ENCODE results near the gene FHOD3. TPM values are rescaled to one million over a fixed set of nuclear protein-coding genes. Genes with fewer than 3 reads are reported as not detected.

Gene FHOD3
- total and polyA plus RNA-seq, 2 of the 8 experiments (the other 6 are each of a cell fraction or from before 2014, with no cell fraction given): 9.7 to 10.5 TPM

DNA sequence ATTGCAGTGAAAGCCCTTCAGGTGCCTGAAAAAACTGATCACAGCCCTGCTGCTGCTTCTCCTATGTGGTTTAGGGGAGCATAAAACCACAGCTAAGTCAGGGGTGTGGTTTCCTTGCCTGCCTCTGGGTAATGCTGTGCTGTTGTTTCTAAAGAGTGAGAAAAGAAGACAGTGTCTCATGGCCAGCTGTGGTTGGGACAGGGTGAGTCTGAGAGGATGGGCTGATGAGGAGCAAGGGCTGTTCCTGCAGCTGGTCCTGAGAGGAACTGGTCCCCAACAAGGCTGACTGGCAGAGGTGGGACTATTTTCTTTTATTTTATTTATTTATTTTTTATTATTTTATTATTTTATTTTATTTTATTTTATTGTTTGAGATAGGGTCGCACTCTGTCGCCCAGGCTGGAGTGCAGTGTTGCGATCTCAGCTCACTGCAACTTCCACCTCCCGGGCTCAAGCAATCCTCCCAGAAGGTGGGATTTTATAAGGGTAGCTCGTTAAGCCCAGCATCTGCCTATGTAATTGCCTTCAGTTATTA is 236.7 kb downstream of the FHOD3 start:
- Histone ChIP-seq H4K8ac (ENCODE audit: extremely low read depth, insufficient read depth, low read length) (no peak overlapping the region), H2BK15ac (ENCODE audit: low read length) (no peak overlapping the region), H3K27ac (ENCODE audit: low read depth, low read length) (no peak overlapping the region), H3K9ac (replicated peaks in 1 of 4; ENCODE audit: extremely low read depth in 1 of 4, low read depth in 3 of 4, low read length in 3 of 4) (no peak overlapping the region), H4K91ac (replicated peaks; ENCODE audit: insufficient read length, low read length) (no peak overlapping the region), H3K4ac (replicated peaks; ENCODE audit: insufficient read length, low read depth, low read length) (no peak overlapping the region), H3K4me3 (ENCODE audit: extremely low read depth in 1 of 4, insufficient read depth in 2 of 4, low read depth in 3 of 4, low read length in 4 of 4) (no peak overlapping the region), H2BK5ac (ENCODE audit: low read depth, low read length) (no peak overlapping the region), H3K4me1 (replicated peaks in 1 of 4; ENCODE audit: control insufficient read depth in 3 of 4, insufficient read depth in 4 of 4, low read length in 3 of 4) (peaks cover 0 to 8% (median 3%) of the 10 kb centered on the region in 4 experiments; a peak in 3 of 7 replicates), H3K14ac (ENCODE audit: insufficient read length) (no peak overlapping the region), H4K20me1 (replicated peaks in 1 of 2; ENCODE audit: control insufficient read depth in 1 of 2, insufficient read depth in 2 of 2, low read length in 2 of 2) (no peaks in the 10 kb centered on the region), H2BK120ac (replicated peaks; ENCODE audit: low read depth, low read length) (no peak overlapping the region), H3K27me3 (replicated peaks in 1 of 4; ENCODE audit: control insufficient read depth in 3 of 4, extremely low read depth in 1 of 4, insufficient read depth in 3 of 4, low read length in 3 of 4) (no peaks in the 10 kb centered on the region), H3K36me3 (ENCODE audit: control insufficient read depth in 2 of 4, insufficient read depth in 4 of 4, low read length in 3 of 4) (no peaks in the 10 kb centered on the region), H2AK5ac (ENCODE audit: low read depth, low read length) (no peak overlapping the region), H3K4me2 (ENCODE audit: insufficient read depth in 1 of 2, low read depth in 2 of 2, low read length in 2 of 2) (no peak overlapping the region), H3K9me3 (ENCODE audit: insufficient read depth in 2 of 2, low read depth in 1 of 2, low read length in 1 of 2) (no peaks in the 10 kb centered on the region), H2BK12ac (ENCODE audit: low read depth, low read length) (no peak overlapping the region), H3K18ac (ENCODE audit: extremely low read depth, low read length) (peak overlapping the region; percentile 10; the same call in 1 of the 2 replicates), H3K56ac (replicated peaks; ENCODE audit: insufficient read length, low read depth, low read length) (no peak overlapping the region), H2BK20ac (ENCODE audit: low read length) (no peak overlapping the region), H3K79me2 (ENCODE audit: control insufficient read depth in 1 of 2, insufficient read depth in 2 of 2, low read length in 2 of 2) (no peaks in the 10 kb centered on the region), H3K79me1 (ENCODE audit: low read depth, low read length) (no peaks in the 10 kb centered on the region), H3K23me2 (ENCODE audit: low read depth, low read length) (peaks cover 2% of the 10 kb centered on the region; the same call in 1 of the 2 replicates), H3K23ac (ENCODE audit: insufficient read length) (no peak overlapping the region), H2AFZ (ENCODE audit: low read length) (no peak overlapping the region), H4K5ac (ENCODE audit: insufficient read length, low read depth, low read length) (no peak overlapping the region)
- ChIA-PET CTCF (ENCODE audit: partially characterized antibody) (interaction anchor here (0.9 to 2.3 kb wide), 7 partner anchors 10 to 440 kb away, joined by 3 to 7 read pairs (median 5); no protein-coding TSS in a partner anchor), POLR2A (ENCODE audit: partially characterized antibody) (interaction anchor here (0.8 kb wide), 1 partner anchor 10 kb away, joined by 3 read pairs; no protein-coding TSS in a partner anchor)
- FAIRE-seq (no peak), DNase-seq (ENCODE audit: low read depth in 1 of 2, low spot score in 2 of 2) (no peak)
- WGBS, 2 experiments (ENCODE audit: extremely low coverage in 1 of 2, insufficient coverage in 1 of 2, insufficient read length in 1 of 2, insufficient replicate concordance in 2 of 2, low coverage in 1 of 2, low lambda C conversion rate in 2 of 2, missing lambda C conversion rate in 1 of 2): 97% methylated on average over 5 of the region's 5 CpGs; no CpG with 5 or more reads in 1 of the 2 experiments
- no peak for TF ChIP-seq SRF (IDR thresholded peaks at IDR 0.05; ENCODE audit: low read depth, low read length)
- TF ChIP-seq RXRA (IDR thresholded peaks at IDR 0.05; ENCODE audit: insufficient read depth, low read depth, low read length): no peak
- no peak for TF ChIP-seq ZNF274 (IDR thresholded peaks at IDR 0.05; ENCODE audit: borderline replicate concordance, extremely low read depth, low read length)
- no peak for TF ChIP-seq TBP (IDR thresholded peaks at IDR 0.05; ENCODE audit: low read depth, low read length)
- no peak for TF ChIP-seq SP2 (IDR thresholded peaks at IDR 0.05; ENCODE audit: low read length)
- TF ChIP-seq BACH1 (IDR thresholded peaks at IDR 0.05; ENCODE audit: low read length): no peak
- no peak for TF ChIP-seq ATF3 (IDR thresholded peaks at IDR 0.05; ENCODE audit: insufficient read depth, low read depth, low read length)
- no peak for TF ChIP-seq RFX5 (IDR thresholded peaks at IDR 0.05; ENCODE audit: borderline replicate concordance, low read depth, low read length)
- no peak for TF ChIP-seq ASH2L (IDR thresholded peaks at IDR 0.05; ENCODE audit: low read length)
- TF ChIP-seq BCL11A (IDR thresholded peaks at IDR 0.05; ENCODE audit: low read depth in 2 of 2, low read length in 2 of 2): no peak
- TF ChIP-seq GABPA (IDR thresholded peaks at IDR 0.05; ENCODE audit: borderline replicate concordance, insufficient read depth, low read length): no peak
- no peak for TF ChIP-seq TAF1 (IDR thresholded peaks at IDR 0.05; ENCODE audit: low read depth, low read length)
- no peak for TF ChIP-seq CBX8 (IDR thresholded peaks at IDR 0.05; ENCODE audit: borderline replicate concordance, low read depth, low read length)
- TF ChIP-seq POU5F1 (IDR thresholded peaks at IDR 0.05; ENCODE audit: low read depth, low read length): no peak
